ENCODE results near the gene CFAP57. TPM values are rescaled to one million over a fixed set of nuclear protein-coding genes. Genes with fewer than 3 reads are reported as not detected.
A peak's percentile ranks its signal among the peaks of the same experiment; 100 is the strongest.

Gene CFAP57
- total and polyA plus RNA-seq, 2 of the 13 experiments (the other 11 are each of a cell fraction or from before 2014, with no cell fraction given), result 0.01 TPM; not detected in 1

DNA sequence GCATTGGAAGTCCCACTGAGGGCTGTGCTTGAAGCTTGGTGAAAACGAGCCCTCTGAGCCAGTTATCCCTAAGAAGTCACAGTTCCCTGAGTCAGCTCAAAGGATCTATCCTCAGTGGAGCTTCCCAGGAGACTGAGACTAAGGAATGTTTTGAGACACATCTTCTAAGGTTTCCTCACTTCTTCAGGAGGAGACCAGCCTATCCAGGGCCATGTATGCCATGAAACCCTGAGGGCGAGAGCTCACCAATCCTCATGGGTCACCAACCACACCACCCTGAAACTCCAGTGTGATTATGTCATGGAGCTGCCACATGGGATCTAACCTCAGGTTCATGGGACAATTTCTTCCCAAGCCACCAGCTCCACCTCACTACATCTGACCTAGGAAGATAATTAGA is 121.0 kb downstream of the CFAP57 start (continued):
- TF ChIP-seq, protein P1, sequence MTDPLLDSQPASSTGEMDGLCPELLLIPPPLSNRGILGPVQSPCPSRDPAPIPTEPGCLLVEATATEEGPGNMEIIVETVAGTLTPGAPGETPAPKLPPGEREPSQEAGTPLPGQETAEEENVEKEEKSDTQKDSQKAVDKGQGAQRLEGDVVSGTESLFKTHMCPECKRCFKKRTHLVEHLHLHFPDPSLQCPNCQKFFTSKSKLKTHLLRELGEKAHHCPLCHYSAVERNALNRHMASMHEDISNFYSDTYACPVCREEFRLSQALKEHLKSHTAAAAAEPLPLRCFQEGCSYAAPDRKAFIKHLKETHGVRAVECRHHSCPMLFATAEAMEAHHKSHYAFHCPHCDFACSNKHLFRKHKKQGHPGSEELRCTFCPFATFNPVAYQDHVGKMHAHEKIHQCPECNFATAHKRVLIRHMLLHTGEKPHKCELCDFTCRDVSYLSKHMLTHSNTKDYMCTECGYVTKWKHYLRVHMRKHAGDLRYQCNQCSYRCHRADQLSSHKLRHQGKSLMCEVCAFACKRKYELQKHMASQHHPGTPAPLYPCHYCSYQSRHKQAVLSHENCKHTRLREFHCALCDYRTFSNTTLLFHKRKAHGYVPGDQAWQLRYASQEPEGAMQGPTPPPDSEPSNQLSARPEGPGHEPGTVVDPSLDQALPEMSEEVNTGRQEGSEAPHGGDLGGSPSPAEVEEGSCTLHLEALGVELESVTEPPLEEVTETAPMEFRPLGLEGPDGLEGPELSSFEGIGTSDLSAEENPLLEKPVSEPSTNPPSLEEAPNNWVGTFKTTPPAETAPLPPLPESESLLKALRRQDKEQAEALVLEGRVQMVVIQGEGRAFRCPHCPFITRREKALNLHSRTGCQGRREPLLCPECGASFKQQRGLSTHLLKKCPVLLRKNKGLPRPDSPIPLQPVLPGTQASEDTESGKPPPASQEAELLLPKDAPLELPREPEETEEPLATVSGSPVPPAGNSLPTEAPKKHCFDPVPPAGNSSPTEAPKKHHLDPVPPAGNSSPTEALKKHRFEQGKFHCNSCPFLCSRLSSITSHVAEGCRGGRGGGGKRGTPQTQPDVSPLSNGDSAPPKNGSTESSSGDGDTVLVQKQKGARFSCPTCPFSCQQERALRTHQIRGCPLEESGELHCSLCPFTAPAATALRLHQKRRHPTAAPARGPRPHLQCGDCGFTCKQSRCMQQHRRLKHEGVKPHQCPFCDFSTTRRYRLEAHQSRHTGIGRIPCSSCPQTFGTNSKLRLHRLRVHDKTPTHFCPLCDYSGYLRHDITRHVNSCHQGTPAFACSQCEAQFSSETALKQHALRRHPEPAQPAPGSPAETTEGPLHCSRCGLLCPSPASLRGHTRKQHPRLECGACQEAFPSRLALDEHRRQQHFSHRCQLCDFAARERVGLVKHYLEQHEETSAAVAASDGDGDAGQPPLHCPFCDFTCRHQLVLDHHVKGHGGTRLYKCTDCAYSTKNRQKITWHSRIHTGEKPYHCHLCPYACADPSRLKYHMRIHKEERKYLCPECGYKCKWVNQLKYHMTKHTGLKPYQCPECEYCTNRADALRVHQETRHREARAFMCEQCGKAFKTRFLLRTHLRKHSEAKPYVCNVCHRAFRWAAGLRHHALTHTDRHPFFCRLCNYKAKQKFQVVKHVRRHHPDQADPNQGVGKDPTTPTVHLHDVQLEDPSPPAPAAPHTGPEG (CRISPR knock-in tag; IDR thresholded peaks at IDR 0.05), result no peak

DNA sequence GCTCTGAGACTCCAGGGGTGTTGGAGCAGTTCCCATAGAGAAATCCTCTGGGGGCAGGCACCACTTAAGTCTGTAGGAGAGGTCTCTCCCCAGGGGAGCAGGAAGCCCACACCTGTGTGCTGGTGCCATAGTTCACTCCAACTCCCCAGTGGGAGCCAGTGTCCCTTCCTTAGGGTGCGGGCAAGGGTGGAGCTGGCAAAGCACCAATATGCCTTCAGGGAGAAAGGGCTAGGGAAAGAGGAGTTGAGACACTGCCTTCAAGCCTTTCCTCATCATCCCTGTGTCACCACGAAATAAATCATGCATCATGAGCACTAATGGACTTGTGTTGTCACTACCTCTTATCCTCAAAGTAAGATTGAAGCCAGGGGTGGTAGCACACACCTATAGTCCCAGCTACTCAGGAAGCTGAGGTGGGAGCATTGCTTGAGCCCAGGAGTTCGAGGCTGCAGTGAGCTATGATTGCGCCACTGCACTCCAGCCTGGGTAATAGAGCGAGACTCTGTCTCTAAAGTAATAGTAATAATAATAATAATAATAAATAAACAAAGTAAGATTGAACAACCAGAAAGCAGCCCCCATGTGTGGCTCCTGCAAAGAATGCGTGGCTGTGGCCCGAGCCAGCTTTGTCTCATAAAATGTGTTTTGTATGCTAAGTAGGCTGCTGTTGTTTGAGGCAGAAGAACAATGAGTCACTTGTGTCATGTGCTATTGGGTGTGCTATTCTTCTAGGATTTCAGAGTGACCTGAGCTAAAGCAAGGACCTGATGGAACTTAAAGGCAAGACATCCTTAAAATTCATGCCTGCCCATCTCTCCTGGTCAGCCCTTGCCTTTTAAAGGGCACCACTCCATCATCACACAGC is 122.0 kb downstream of the CFAP57 start:
- no peak overlapping the region for H2AFZ ChIP-seq (ENCODE audit: low read length)
- WGBS (ENCODE audit: low lambda C conversion rate), result 45% methylated on average over 7 of the region's 7 CpGs
- intact Hi-C loops (cut with micrococcal nuclease; ENCODE audit: unreplicated experiment), result no loop called here
- no peak overlapping the region for H3K4me2 ChIP-seq (ENCODE audit: low read depth, low read length)
- no peak for ATAC-seq
- POLR2A ChIA-PET, result no interaction called here
- in situ Hi-C loops (cut with HindIII; ENCODE audit: extremely low pct_ligation_motif_present, low pct_unique_long_range_greater_than_20kb), result no loop called here
- TF ChIP-seq SOX5 (CRISPR knock-in tag; IDR thresholded peaks at IDR 0.05; ENCODE audit: borderline replicate concordance) (0 out of 2 replicates have a peak, but pooled peaks have one; percentile 21), ZNF326 (CRISPR knock-in tag; IDR thresholded peaks at IDR 0.05; ENCODE audit: borderline replicate concordance) (no peak), SOX13 (IDR thresholded peaks at IDR 0.05) (no peak), SOX13 (CRISPR knock-in tag; conservative IDR thresholded peaks at IDR 0.05 in 1 of 2, IDR thresholded peaks at IDR 0.05 in 1 of 2) (0 out of 4 replicates have a peak, but pooled peaks of 1 of the 2 experiments have one; percentile 17)
- no peak overlapping the region for H3K9ac ChIP-seq (ENCODE audit: insufficient read depth, low read depth, low read length)
- no peaks in the 10 kb centered on the region for H3K9me3 ChIP-seq (ENCODE audit: low read length)
- H3K27me3 ChIP-seq (ENCODE audit: control insufficient read depth in 1 of 2, insufficient read depth in 2 of 2, low read length in 2 of 2), result peaks cover 1 to 28% of the 10 kb centered on the region in 2 experiments; a peak in 4 of 5 replicates
- no peak for DNase-seq (ENCODE audit: low spot score)
- no peak for FAIRE-seq
- no peak overlapping the region for H3K4me3 ChIP-seq (replicated peaks in 1 of 3; ENCODE audit: insufficient read depth in 1 of 3, low read depth in 2 of 3, low read length in 3 of 3)
- H3K4me1 ChIP-seq (ENCODE audit: insufficient read depth, low read length), result peaks cover 16% of the 10 kb centered on the region
- H3K79me2 ChIP-seq (ENCODE audit: insufficient read depth, low read length), result no peaks in the 10 kb centered on the region
- no peaks in the 10 kb centered on the region for H3K36me3 ChIP-seq (replicated peaks in 1 of 2; ENCODE audit: control insufficient read depth in 1 of 2, insufficient read depth in 2 of 2, low read length in 2 of 2)
- CTCF ChIA-PET (ENCODE audit: low intra/inter-chr PET ratio, low total read pairs), result no interaction called here
- H3K27ac ChIP-seq (ENCODE audit: extremely low read length, insufficient read depth, low read length), result no peak overlapping the region
- H4K20me1 ChIP-seq (ENCODE audit: insufficient read depth, low read length), result no peaks in the 10 kb centered on the region
- BruUV-seq (replicated peaks), result no TSS peak
